HCT116 (cell line): ENCODE measurements around the gene HDHD3. TPM values are rescaled to one million over a fixed set of nuclear protein-coding genes. Genes with fewer than 3 reads are reported as not detected.

Experiments
- ATAC-seq: fragments of 200-7000 bp; cut with Tn5 transposase; 2 replicates; pipeline ENCODE4 v1.9.1; 2020; ENCODE audit warnings: mild to moderate bottlenecking, moderate library complexity
- BruUV-seq: library from RNA; stranded (reverse); fragments of 400-500 nt; replicated peaks from 2 replicates; lab custom pipeline; 2021; lab: Mats Ljungman, UMichigan
- CTCF ChIA-PET: fragments of 300-600 bp; sonication (Branson Sonifier 250); formaldehyde crosslinking; loops from one replicate; lab custom pipeline; 2021; ENCODE audit warnings: antibody characterized with exemption; lab: Charles Lee
- POLR2A ChIA-PET: fragments of 300-600, 350-600 bp; sonication (Branson Sonifier 250); formaldehyde crosslinking; loops from one replicate; lab custom pipeline; 2021; ENCODE audit warnings: antibody characterized with exemption; lab: Charles Lee
- RAD21 ChIA-PET, 2 experiments: fragments of 300-600 bp; sonication (Branson Sonifier 250); formaldehyde crosslinking; loops; one replicate each; lab custom pipeline; 2023; ENCODE audit warnings: low total read pairs in 2 of 2; ENCODE audit not compliant: uncharacterized antibody in 2 of 2, unreplicated experiment in 2 of 2, low non-redundant PET in 1 of 2; lab: Charles Lee
- DNase-seq: peaks from one replicate; pipeline ENCODE4 v3.0.0-alpha.2; 2010; ENCODE audit warnings: low read depth, low spot score
- H2AFZ ChIP-seq: fragments of 200-600 bp; shearing (Covaris generic), sonication (generic); 2 replicates; pipeline ENCODE4 v1.6.1; 2017; ENCODE audit warnings: low read depth, mixed run types, mixed read lengths, antibody characterized with exemption, low read length; ENCODE audit not compliant: poor library complexity, severe bottlenecking
- H3K27ac ChIP-seq: 2 replicates; pipeline ENCODE4 v1.5.1; 2012; ENCODE audit warnings: low read depth, low read length
- H3K27me3 ChIP-seq: fragments of 200-600 bp; sonication (generic); 2 replicates; pipeline ENCODE4 v1.6.1; 2016; ENCODE audit warnings: mixed run types, low read length, mixed read lengths; ENCODE audit not compliant: insufficient read depth
- H3K36me3 ChIP-seq, 2 experiments: fragments of 200-500 bp in 1 of 2; fragments of 200-600 bp in 1 of 2; sonication (Bioruptor generic) in 1 of 2; sonication (generic) in 1 of 2; 2 replicates each; pipeline versions ENCODE4 v1.5.1 to v1.6.1; 2014 to 2016; ENCODE audit warnings: low read length in 2 of 2, inconsistent platforms in 1 of 2, mixed read lengths in 1 of 2, mixed run types in 1 of 2; ENCODE audit not compliant: insufficient read depth in 2 of 2, control insufficient read depth in 1 of 2
- H3K4me1 ChIP-seq, 2 experiments: fragments of 200-600 bp in 1 of 2; sonication (generic) in 1 of 2; 2 replicates each; pipeline versions ENCODE4 v1.5.1 to v1.6.1; 2012 to 2017; ENCODE audit warnings: low read length in 2 of 2, inconsistent platforms in 1 of 2, mild to moderate bottlenecking in 1 of 2, mixed read lengths in 1 of 2, mixed run types in 1 of 2, moderate library complexity in 1 of 2; ENCODE audit not compliant: insufficient read depth in 2 of 2, control insufficient read depth in 1 of 2
- H3K4me2 ChIP-seq: fragments of 200-600 bp; sonication (generic); 2 replicates; pipeline ENCODE4 v1.6.1; 2017; ENCODE audit warnings: mixed run types, low read length, mixed read lengths
- H3K4me3 ChIP-seq, 2 experiments: fragments of 200-600 bp in 1 of 2; sonication (generic) in 1 of 2; replicated peaks in 1 of 2; 2 replicates each; pipeline ENCODE4 v1.5.1; 2011 to 2016; ENCODE audit warnings: low read length in 2 of 2, control low read depth in 1 of 2, low read depth in 1 of 2, mild to moderate bottlenecking in 1 of 2, mixed read lengths in 1 of 2, mixed run types in 1 of 2
- H3K79me2 ChIP-seq: fragments of 200-600 bp; sonication (generic); 2 replicates; pipeline ENCODE4 v1.6.1; 2017; ENCODE audit warnings: mild to moderate bottlenecking, mixed run types, low read length, moderate library complexity, mixed read lengths; ENCODE audit not compliant: insufficient read depth
- H3K9ac ChIP-seq: fragments of 200-600 bp; sonication (generic); 2 replicates; pipeline ENCODE4 v1.6.1; 2016; ENCODE audit warnings: low read length, mixed read lengths
- H3K9me2 ChIP-seq: fragments of 200-600 bp; sonication (generic), shearing (Covaris generic); 2 replicates; pipeline ENCODE4 v1.6.1; 2017; ENCODE audit warnings: mixed run types, mild to moderate bottlenecking, moderate library complexity; ENCODE audit not compliant: insufficient read depth
- H3K9me3 ChIP-seq, 2 experiments: fragments of 200-500 bp in 1 of 2; fragments of 200-600 bp in 1 of 2; sonication (Bioruptor generic) in 1 of 2; sonication (generic) in 1 of 2; 2 replicates each; pipeline ENCODE4 v1.6.1; 2014 to 2017; ENCODE audit warnings: low read length in 2 of 2, mixed read lengths in 2 of 2, inconsistent platforms in 1 of 2, low read depth in 1 of 2, mild to moderate bottlenecking in 1 of 2, mixed run types in 1 of 2, moderate library complexity in 1 of 2; ENCODE audit not compliant: control insufficient read depth in 1 of 2, insufficient read depth in 1 of 2
- H4K20me1 ChIP-seq: fragments of 200-600 bp; sonication (generic), shearing (Covaris generic); 2 replicates; pipeline ENCODE4 v1.6.1; 2017; ENCODE audit warnings: mixed run types, mild to moderate bottlenecking, moderate library complexity; ENCODE audit not compliant: insufficient read depth
- ATF3 ChIP-seq: IDR thresholded peaks from 2 replicates; pipeline ENCODE4 v1.6.1; 2012
- CBX3 ChIP-seq: IDR thresholded peaks from 2 replicates; pipeline ENCODE4 v1.6.1; 2012; ENCODE audit warnings: low read depth
- CTCF ChIP-seq, 3 experiments: fragments of 200-600 bp in 1 of 3; sonication (generic) in 1 of 3; IDR thresholded peaks in 2 of 3; conservative IDR thresholded peaks in 1 of 3; 2 replicates each; pipeline ENCODE4 v1.5.1; 2012 to 2017; ENCODE audit warnings: low read depth in 2 of 3, low read length in 2 of 3, antibody characterized with exemption in 1 of 3, borderline replicate concordance in 1 of 3, control low read depth in 1 of 3, mild to moderate bottlenecking in 1 of 3, mixed read lengths in 1 of 3, mixed run types in 1 of 3, moderate library complexity in 1 of 3; ENCODE audit not compliant: insufficient read depth in 1 of 3
- EGR1 ChIP-seq: IDR thresholded peaks from 2 replicates; pipeline ENCODE4 v1.6.1; 2012; ENCODE audit warnings: low read depth
- ELF1 ChIP-seq: IDR thresholded peaks from 2 replicates; pipeline ENCODE4 v1.6.1; 2012; ENCODE audit warnings: low read depth, borderline replicate concordance
- EZH2 ChIP-seq: fragments of 200-600 bp; sonication (generic); IDR thresholded peaks from 2 replicates; pipeline ENCODE4 v1.6.1; 2017; ENCODE audit warnings: antibody characterized with exemption, mixed run types
- EZH2phosphoT487 ChIP-seq: fragments of 200-600 bp; IDR thresholded peaks from 2 replicates; pipeline ENCODE4 v1.6.1; 2018; ENCODE audit warnings: antibody characterized with exemption, borderline replicate concordance
- FOSL1 ChIP-seq: IDR thresholded peaks from 2 replicates; pipeline ENCODE4 v1.6.1; 2012; ENCODE audit warnings: low read depth
- JUND ChIP-seq: IDR thresholded peaks from 2 replicates; pipeline ENCODE4 v1.6.1; 2012
- POLR2A ChIP-seq: IDR thresholded peaks from 2 replicates; pipeline ENCODE4 v1.7.0; 2011; ENCODE audit warnings: borderline replicate concordance; ENCODE audit not compliant: insufficient read depth, insufficient read length; ENCODE audit errors: extremely low read depth
- REST ChIP-seq: IDR thresholded peaks from 2 replicates; pipeline ENCODE4 v1.6.1; 2012; ENCODE audit warnings: low read depth
- SIN3A ChIP-seq: IDR thresholded peaks from 2 replicates; pipeline ENCODE4 v1.6.1; 2012; ENCODE audit warnings: low read depth
- SRF ChIP-seq: IDR thresholded peaks from 2 replicates; pipeline ENCODE4 v1.6.1; 2012; ENCODE audit warnings: low read depth
- TCF7L2 ChIP-seq: IDR thresholded peaks from 2 replicates; pipeline ENCODE4 v1.7.0; 2011; ENCODE audit warnings: borderline replicate concordance, inconsistent platforms; ENCODE audit not compliant: insufficient read depth, insufficient read length; ENCODE audit errors: extremely low read depth
- YY1 ChIP-seq: IDR thresholded peaks from 2 replicates; pipeline ENCODE4 v1.6.1; 2011; ENCODE audit warnings: low read length, low read depth, moderate library complexity, mild to moderate bottlenecking; ENCODE audit not compliant: insufficient replicate concordance; ENCODE audit errors: extremely low read depth
- ZFX ChIP-seq: fragments of 450-650 bp; IDR thresholded peaks from 2 replicates; pipeline ENCODE4 v1.6.1; 2017
- ZNF274 ChIP-seq: fragments of 200-500 bp; sonication (Bioruptor generic); IDR thresholded peaks from 2 replicates; pipeline ENCODE4 v1.6.1; 2014; ENCODE audit warnings: mild to moderate bottlenecking, low read depth, low read length, inconsistent platforms
- intact Hi-C: fragments of 100-400 bp; cut with micrococcal nuclease; formaldehyde crosslinking; loops from 2 replicates; pipeline ENCODE4 v1.10.0; 2022
- total RNA-seq: library from RNA; stranded (reverse); gene quantifications from one replicate; pipeline ENCODE4 v1.2.1, GENCODE V29; 2021; ENCODE audit not compliant: unreplicated experiment
- TF ChIP-seq, protein P1 (sequence below): IDR thresholded peaks from 2 replicates; pipeline ENCODE4 v1.6.1; 2011; ENCODE audit warnings: mild to moderate bottlenecking, low read length, moderate library complexity; ENCODE audit not compliant: insufficient replicate concordance; ENCODE audit errors: extremely low read depth

HDHD3 gene
- total RNA-seq, 1 experiment from 2014 or later = 21.8 TPM

DNA sequence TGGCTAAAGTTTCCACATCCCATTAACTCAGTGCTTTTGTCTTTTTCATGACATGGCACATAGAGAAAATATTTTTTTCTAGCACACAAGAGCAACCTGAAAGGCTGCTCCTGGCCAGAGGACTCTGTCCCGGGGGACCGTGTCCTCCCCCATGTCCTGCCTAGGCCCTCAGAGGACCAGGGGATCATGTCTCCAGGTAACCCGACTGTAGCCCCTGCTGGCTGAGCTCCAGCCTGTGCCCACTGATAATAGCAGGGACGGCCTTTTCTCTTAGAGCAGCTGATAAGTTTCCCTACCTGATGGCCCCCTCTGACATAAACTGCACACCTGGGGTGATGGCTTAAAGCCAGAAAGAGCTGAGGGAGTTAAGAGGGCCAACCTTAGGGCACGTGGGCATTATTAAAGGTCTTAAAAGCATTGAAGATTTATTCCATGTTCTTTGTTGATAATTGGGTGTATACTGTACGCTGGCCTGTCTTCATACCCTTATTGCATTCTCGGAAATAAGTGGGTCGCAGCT is 5.9 kb downstream of the HDHD3 start:
- no peak overlapping the region for H3K4me3 ChIP-seq
- DNase-seq = no peak
- H3K27me3 ChIP-seq = no peaks in the 10 kb centered on the region
- no peak overlapping the region for H3K4me2 ChIP-seq
- H3K79me2 ChIP-seq = peaks cover 10% of the 10 kb centered on the region
- no peaks in the 10 kb centered on the region for H3K9me2 ChIP-seq
- H3K9me3 ChIP-seq = no peaks in the 10 kb centered on the region
- peaks cover 6 to 9% of the 10 kb centered on the region in 2 experiments; a peak in 3 of 4 replicates for H3K4me1 ChIP-seq
- BruUV-seq = no TSS peak
- TF ChIP-seq TCF7L2 (no peak), ZNF274 (no peak), EGR1 (no peak), SIN3A (no peak), YY1 (no peak), REST (no peak), ZFX (no peak), JUND (no peak), ATF3 (no peak), POLR2A (no peak), EZH2phosphoT487 (no peak), SRF (no peak), EZH2 (no peak), CBX3 (no peak), ELF1 (no peak), CTCF (IDR thresholded peaks at IDR 0.05 in 2 of 3, conservative IDR thresholded peaks at IDR 0.05 in 1 of 3; ENCODE audit: borderline replicate concordance in 1 of 3, insufficient read depth in 1 of 3, low read depth in 2 of 3, low read length in 2 of 3) (no peak), FOSL1 (no peak)
- TF ChIP-seq, protein P1, sequence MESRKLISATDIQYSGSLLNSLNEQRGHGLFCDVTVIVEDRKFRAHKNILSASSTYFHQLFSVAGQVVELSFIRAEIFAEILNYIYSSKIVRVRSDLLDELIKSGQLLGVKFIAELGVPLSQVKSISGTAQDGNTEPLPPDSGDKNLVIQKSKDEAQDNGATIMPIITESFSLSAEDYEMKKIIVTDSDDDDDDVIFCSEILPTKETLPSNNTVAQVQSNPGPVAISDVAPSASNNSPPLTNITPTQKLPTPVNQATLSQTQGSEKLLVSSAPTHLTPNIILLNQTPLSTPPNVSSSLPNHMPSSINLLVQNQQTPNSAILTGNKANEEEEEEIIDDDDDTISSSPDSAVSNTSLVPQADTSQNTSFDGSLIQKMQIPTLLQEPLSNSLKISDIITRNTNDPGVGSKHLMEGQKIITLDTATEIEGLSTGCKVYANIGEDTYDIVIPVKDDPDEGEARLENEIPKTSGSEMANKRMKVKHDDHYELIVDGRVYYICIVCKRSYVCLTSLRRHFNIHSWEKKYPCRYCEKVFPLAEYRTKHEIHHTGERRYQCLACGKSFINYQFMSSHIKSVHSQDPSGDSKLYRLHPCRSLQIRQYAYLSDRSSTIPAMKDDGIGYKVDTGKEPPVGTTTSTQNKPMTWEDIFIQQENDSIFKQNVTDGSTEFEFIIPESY = no peak
- TF ChIP-seq, all 23 proteins: peak for 0
- ChIA-PET POLR2A (no interaction called here), CTCF (no interaction called here), RAD21 (no interaction called here)
- Histone ChIP-seq H3K27ac (no peak overlapping the region), H4K20me1 (no peaks in the 10 kb centered on the region), H3K36me3 (peaks cover 6 to 7% of the 10 kb centered on the region in 2 experiments; a peak in 2 of 4 replicates), H3K9ac (no peak overlapping the region), H2AFZ (no peak overlapping the region)
- intact Hi-C loops = no loop called here
- ATAC-seq = no peak
